Kidney epithelial cell (primary cell): ENCODE measurements around the gene EFCAB9. TPM values are rescaled to one million over a fixed set of nuclear protein-coding genes. Genes with fewer than 3 reads are reported as not detected.

ENCODE experiments used
- DNase-seq: peaks from one replicate; pipeline ENCODE4 v3.0.0-alpha.2; 2010; ENCODE audit warnings: low read depth
- H3K27me3 ChIP-seq: 2 replicates; pipeline ENCODE4 v1.6.0; 2011; ENCODE audit warnings: low read length; ENCODE audit not compliant: control insufficient read depth, insufficient read depth
- H3K36me3 ChIP-seq: 2 replicates; pipeline ENCODE4 v1.5.1; 2011; ENCODE audit warnings: low read length; ENCODE audit not compliant: control insufficient read depth, insufficient read depth
- H3K4me3 ChIP-seq: 2 replicates; pipeline ENCODE4 v1.5.1; 2011; ENCODE audit warnings: low read depth, mild to moderate bottlenecking, control low read depth, low read length
- CTCF ChIP-seq: IDR thresholded peaks from 2 replicates; pipeline ENCODE4 v1.5.1; 2011; ENCODE audit warnings: mild to moderate bottlenecking, moderate library complexity, low read length, control low read depth, inconsistent platforms; ENCODE audit not compliant: insufficient read depth, poor library complexity, severe bottlenecking
- total RNA-seq: library from RNA; depleted of rRNA; stranded (reverse); fragments of >200 nt; gene quantifications from 2 replicates; pipeline ENCODE4 v1.2.3, GENCODE V29; 2015

The EFCAB9 gene
- total RNA-seq, 1 donor from 2014 or later: not detected

- no peak for TF ChIP-seq CTCF
- DNase-seq: no peak
- Histone ChIP-seq H3K4me3 (no peak overlapping the region), H3K27me3 (no peaks in the 10 kb centered on the region), H3K36me3 (no peaks in the 10 kb centered on the region)
Observed at GRCh38 chr5:172238334-172238733, 44.4 kb downstream of the EFCAB9 start.

GRCh38 chr5:172243302-172243701, 49.3 kb downstream of the EFCAB9 start:
- Histone ChIP-seq H3K36me3 (no peaks in the 10 kb centered on the region), H3K27me3 (no peaks in the 10 kb centered on the region), H3K4me3 (no peak overlapping the region)
- DNase-seq: no peak
- TF ChIP-seq CTCF: no peak

GRCh38 chr5:172245046-172245445, 51.1 kb downstream of the EFCAB9 start:
- no peak for TF ChIP-seq CTCF
- no peaks in the 10 kb centered on the region for H3K27me3 ChIP-seq
- no peaks in the 10 kb centered on the region for H3K36me3 ChIP-seq
- no peak for DNase-seq
- no peak overlapping the region for H3K4me3 ChIP-seq

GRCh38 chr5:172245703-172246125, 51.7 kb downstream of the EFCAB9 start:
- Histone ChIP-seq H3K27me3 (no peaks in the 10 kb centered on the region), H3K36me3 (no peaks in the 10 kb centered on the region), H3K4me3 (no peak overlapping the region)
- no peak for TF ChIP-seq CTCF
- no peak for DNase-seq

GRCh38 chr5:172248637-172249036, 54.7 kb downstream of the EFCAB9 start:
- TF ChIP-seq CTCF: no peak
- H3K27me3 ChIP-seq: no peaks in the 10 kb centered on the region
- no peak for DNase-seq
- H3K36me3 ChIP-seq: no peaks in the 10 kb centered on the region
- H3K4me3 ChIP-seq: no peak overlapping the region

GRCh38 chr5:172251419-172251818, 57.4 kb downstream of the EFCAB9 start:
- H3K27me3 ChIP-seq: no peaks in the 10 kb centered on the region
- TF ChIP-seq CTCF: no peak
- no peak overlapping the region for H3K4me3 ChIP-seq
- H3K36me3 ChIP-seq: no peaks in the 10 kb centered on the region
- DNase-seq: no peak
